ENCODE results near the gene HOXD10. TPM values are rescaled to one million over a fixed set of nuclear protein-coding genes. Genes with fewer than 3 reads are reported as not detected.

The HOXD10 gene
- polyA plus RNA-seq, 3 donors: 118 to 155 (median 150) TPM

GRCh38 chr2:176130957-176131847 lies 14.6 kb downstream of the HOXD10 start:
- no peak for DNase-seq (ENCODE audit: low read depth in 3 of 3, low spot score in 2 of 3)

- DNase-seq (ENCODE audit: low read depth in 3 of 3, low spot score in 2 of 3): no peak
Observed at GRCh38 chr2:176131848-176132158, 15.2 kb downstream of the HOXD10 start.

- DNase-seq (ENCODE audit: low read depth in 3 of 3, low spot score in 2 of 3): no peak
Observed at GRCh38 chr2:176132205-176133171, 15.9 kb downstream of the HOXD10 start.

- DNase-seq (ENCODE audit: low read depth in 3 of 3, low spot score in 2 of 3): no peak
Observed at GRCh38 chr2:176133389-176133788, 16.8 kb downstream of the HOXD10 start.

GRCh38 chr2:176134035-176134434 lies 17.5 kb downstream of the HOXD10 start:
- no peak for DNase-seq (ENCODE audit: low read depth in 3 of 3, low spot score in 2 of 3)

- DNase-seq (ENCODE audit: low read depth in 3 of 3, low spot score in 2 of 3): no peak
Observed at GRCh38 chr2:176135035-176135440, 18.5 kb downstream of the HOXD10 start.

- DNase-seq (ENCODE audit: low read depth in 3 of 3, low spot score in 2 of 3): no peak
Observed at GRCh38 chr2:176136374-176137251, 20.0 kb downstream of the HOXD10 start.

GRCh38 chr2:176137252-176137580 lies 20.6 kb downstream of the HOXD10 start:
- no peak for DNase-seq (ENCODE audit: low read depth in 3 of 3, low spot score in 2 of 3)

GRCh38 chr2:176137906-176138305 lies 21.3 kb downstream of the HOXD10 start:
- no peak for DNase-seq (ENCODE audit: low read depth in 3 of 3, low spot score in 2 of 3)

- no peak for DNase-seq (ENCODE audit: low read depth in 3 of 3, low spot score in 2 of 3)
Observed at GRCh38 chr2:176138526-176138922, 21.9 kb downstream of the HOXD10 start.

GRCh38 chr2:176138923-176139660 lies 22.5 kb downstream of the HOXD10 start:
- no peak for DNase-seq (ENCODE audit: low read depth in 3 of 3, low spot score in 2 of 3)

GRCh38 chr2:176139661-176140512 lies 23.3 kb downstream of the HOXD10 start:
- no peak for DNase-seq (ENCODE audit: low read depth in 3 of 3, low spot score in 2 of 3)

GRCh38 chr2:176140513-176141317 lies 24.1 kb downstream of the HOXD10 start:
- DNase-seq (ENCODE audit: low read depth in 3 of 3, low spot score in 2 of 3): no peak

- no peak for DNase-seq (ENCODE audit: low read depth in 3 of 3, low spot score in 2 of 3)
Observed at GRCh38 chr2:176142281-176142680, 25.7 kb downstream of the HOXD10 start.

GRCh38 chr2:176145085-176145969 lies 28.7 kb downstream of the HOXD10 start:
- DNase-seq (ENCODE audit: low read depth in 3 of 3, low spot score in 2 of 3): no peak

- no peak for DNase-seq (ENCODE audit: low read depth in 3 of 3, low spot score in 2 of 3)
Observed at GRCh38 chr2:176146101-176146500, 29.5 kb downstream of the HOXD10 start.

- DNase-seq (ENCODE audit: low read depth in 3 of 3, low spot score in 2 of 3): no peak
Observed at GRCh38 chr2:176146645-176147044, 30.1 kb downstream of the HOXD10 start.

Data from right renal cortex interstitium (tissue), 3 donors.